B cell (primary cell): ENCODE data around the gene NUP210. TPM values are rescaled to one million over a fixed set of nuclear protein-coding genes. Genes with fewer than 3 reads are reported as not detected.

Source experiments
- ATAC-seq: fragments of 200-7000 bp; cut with Tn5 transposase; one replicate; pipeline ENCODE4 v1.10.0; 2021; ENCODE audit warnings: low read depth, mild to moderate bottlenecking, moderate number of reproducible peaks, moderate library complexity
- CTCF ChIA-PET: fragments of 350-600 bp; sonication (Branson Sonifier 250); formaldehyde crosslinking; loops from one replicate; lab custom pipeline; 2021; ENCODE audit warnings: antibody characterized with exemption, inconsistent platforms; lab: Charles Lee
- POLR2A ChIA-PET: fragments of 350-600 bp; sonication (Branson Sonifier 250); formaldehyde crosslinking; loops from one replicate; lab custom pipeline; 2021; ENCODE audit warnings: antibody characterized with exemption; lab: Charles Lee
- DNase-seq: peaks from one replicate; pipeline ENCODE4 v3.0.0; 2013
- H2AFZ ChIP-seq: 2 replicates; pipeline ENCODE4 v1.6.1; 2012; ENCODE audit warnings: mild to moderate bottlenecking, low read depth, low read length; ENCODE audit not compliant: insufficient read depth, poor library complexity, severe bottlenecking
- H3K27ac ChIP-seq, 2 donors: 1 replicate in 1 of 2; 2 replicates in 1 of 2; pipeline ENCODE4 v1.5.1; 2012 to 2013; ENCODE audit warnings: low read length in 2 of 2, mild to moderate bottlenecking in 2 of 2, moderate library complexity in 1 of 2
- H3K27me3 ChIP-seq, 4 experiments: fragments of 200-600 bp in 1 of 4; sonication (generic) in 1 of 4; replicated peaks in 1 of 4; 1 replicate in 2 of 4; 2 replicates in 2 of 4; pipeline versions ENCODE4 v1.6.1 to v1.7.0; 2013 to 2016; ENCODE audit warnings: low read length in 3 of 4, mild to moderate bottlenecking in 2 of 4, mixed read lengths in 1 of 4, moderate library complexity in 1 of 4; ENCODE audit not compliant: insufficient read depth in 4 of 4, control insufficient read depth in 3 of 4; ENCODE audit errors: control extremely low read depth in 1 of 4
- H3K36me3 ChIP-seq, 2 experiments: replicated peaks in 1 of 2; 1 replicate in 1 of 2; 2 replicates in 1 of 2; pipeline versions ENCODE4 v1.6.1 to v1.7.1; 2013; ENCODE audit warnings: low read length in 1 of 2; ENCODE audit not compliant: insufficient read depth in 2 of 2, control insufficient read depth in 1 of 2; ENCODE audit errors: control extremely low read depth in 1 of 2, extremely low read depth in 1 of 2
- H3K4me1 ChIP-seq, 2 donors: fragments of 200-600 bp in 1 of 2; sonication (generic) in 1 of 2; 1 replicate in 1 of 2; 2 replicates in 1 of 2; pipeline versions ENCODE4 v1.5.1 to v1.6.1; 2013 to 2017; ENCODE audit warnings: low read length in 2 of 2; ENCODE audit not compliant: control insufficient read depth in 2 of 2, insufficient read depth in 2 of 2
- H3K4me2 ChIP-seq: replicated peaks from 2 replicates; pipeline ENCODE3; 2012; ENCODE audit warnings: mild to moderate bottlenecking, low read depth, low read length; ENCODE audit not compliant: poor library complexity, severe bottlenecking
- H3K4me3 ChIP-seq, 5 experiments: fragments of 200-600 bp in 1 of 5; sonication (generic) in 1 of 5; 1 replicate in 3 of 5; 2 replicates in 2 of 5; pipeline versions ENCODE4 v1.5.1 to v1.7.0; 2011 to 2016; ENCODE audit warnings: low read length in 4 of 5, mild to moderate bottlenecking in 4 of 5, low read depth in 2 of 5, control low read depth in 1 of 5, moderate library complexity in 1 of 5; ENCODE audit not compliant: insufficient read depth in 1 of 5; ENCODE audit errors: control extremely low read depth in 1 of 5, extremely low read depth in 1 of 5
- H3K79me2 ChIP-seq: fragments of 200-600 bp; sonication (generic); one replicate; pipeline ENCODE4 v1.6.0; 2016; ENCODE audit warnings: low read length; ENCODE audit not compliant: control insufficient read depth, insufficient read depth
- H3K9ac ChIP-seq: fragments of 200-600 bp; sonication (generic); 2 replicates; pipeline ENCODE4 v1.6.1; 2017; ENCODE audit warnings: mild to moderate bottlenecking, low read length, moderate library complexity
- H3K9me3 ChIP-seq, 3 donors: one replicate each; pipeline versions ENCODE4 v1.6.1 to v1.7.1; 2013; ENCODE audit warnings: low read length in 2 of 3; ENCODE audit not compliant: control insufficient read depth in 2 of 3, insufficient read depth in 1 of 3; ENCODE audit errors: control extremely low read depth in 1 of 3
- H4K20me1 ChIP-seq: 2 replicates; pipeline ENCODE4 v1.6.0; 2012; ENCODE audit warnings: mild to moderate bottlenecking, low read length; ENCODE audit not compliant: insufficient read depth, control insufficient read depth, poor library complexity, severe bottlenecking
- H3K27ac Mint-ChIP-seq: one replicate; pipeline ENCODE4 v1.8.0; 2021; ENCODE audit warnings: mixed read lengths
- H3K27me3 Mint-ChIP-seq: one replicate; pipeline ENCODE4 v1.8.0; 2021; ENCODE audit warnings: mixed read lengths
- H3K4me1 Mint-ChIP-seq: one replicate; pipeline ENCODE4 v1.8.0; 2021; ENCODE audit warnings: mixed read lengths
- H3K4me3 Mint-ChIP-seq: one replicate; pipeline ENCODE4 v1.8.0; 2021; ENCODE audit warnings: mixed read lengths
- H3K9me3 Mint-ChIP-seq: one replicate; pipeline ENCODE4 v1.8.0; 2022; ENCODE audit warnings: mixed read lengths; ENCODE audit not compliant: insufficient read depth
- CTCF ChIP-seq: fragments of 200-600 bp; IDR thresholded peaks from one replicate; pipeline ENCODE4 v1.8.0; 2022; ENCODE audit warnings: antibody characterized with exemption, mild to moderate bottlenecking
- EZH2 ChIP-seq: IDR thresholded peaks from 2 replicates; pipeline ENCODE4 v1.6.1; 2012; ENCODE audit warnings: borderline replicate concordance, low read depth, mild to moderate bottlenecking, moderate library complexity, low read length; ENCODE audit not compliant: insufficient read depth, poor library complexity, severe bottlenecking
- WGBS: methylation state at CpG from one replicate; pipeline ENCODE4 v1.1.5; 2013; ENCODE audit warnings: missing lambda C conversion rate; ENCODE audit not compliant: insufficient coverage; 5-methylcytosine and 5-hydroxymethylcytosine counted together
- intact Hi-C: fragments of 100-400 bp; cut with micrococcal nuclease; formaldehyde crosslinking; loops from one replicate; pipeline ENCODE4 v1.10.0; 2022
- polyA plus RNA-seq: library from polyadenylated mRNA; depleted of rRNA; stranded (reverse); fragments of >200 nt; gene quantifications from 2 replicates; pipeline ENCODE4 v1.2.3, GENCODE V29; 2012
- total RNA-seq, 2 donors: library from RNA; stranded (reverse); fragments of 120-200 nt in 1 of 2; gene quantifications; 1 replicate in 1 of 2; 2 replicates in 1 of 2; pipeline versions ENCODE4 v1.2.3 to v1.2.4, GENCODE V29; 2013 to 2022

The NUP210 gene
- total and polyA plus RNA-seq, 2 donors (not counting 1 experiment from before 2014, with no cell fraction given) = 114 to 159 TPM

GRCh38 chr3:13375464-13375863, 44.7 kb downstream of the NUP210 start:
- H3K9me3 Mint-ChIP-seq = no peaks in the 10 kb centered on the region
- ChIA-PET CTCF (no interaction called here), POLR2A (no interaction called here)
- Histone ChIP-seq H3K9ac (no peak overlapping the region), H3K36me3 (peaks cover 2 to 93% of the 10 kb centered on the region in 2 experiments), H3K27ac (no peak overlapping the region), H3K27me3 (no peaks in the 10 kb centered on the region), H3K79me2 (peaks cover 23% of the 10 kb centered on the region), H3K9me3 (no peaks in the 10 kb centered on the region), H3K4me3 (no peak overlapping the region), H2AFZ (no peak overlapping the region), H4K20me1 (peaks cover 48% of the 10 kb centered on the region), H3K4me2 (no peak overlapping the region), H3K4me1 (no peaks in the 10 kb centered on the region)
- no peak for ATAC-seq
- DNase-seq = no peak
- intact Hi-C loops = no loop called here
- WGBS = 98% methylated on average over 6 of the region's 10 CpGs
- no peak overlapping the region for H3K27ac Mint-ChIP-seq
- TF ChIP-seq EZH2 (no peak), CTCF (no peak)
- no peak overlapping the region for H3K4me3 Mint-ChIP-seq
- no peaks in the 10 kb centered on the region for H3K4me1 Mint-ChIP-seq
- no peaks in the 10 kb centered on the region for H3K27me3 Mint-ChIP-seq

GRCh38 chr3:13373975-13374586, 46.0 kb downstream of the NUP210 start:
- Histone ChIP-seq H3K9ac (no peak overlapping the region), H4K20me1 (peaks cover 44% of the 10 kb centered on the region), H2AFZ (no peak overlapping the region), H3K4me3 (no peak overlapping the region), H3K27me3 (no peaks in the 10 kb centered on the region), H3K4me2 (no peak overlapping the region), H3K79me2 (peaks cover 28% of the 10 kb centered on the region), H3K27ac (no peak overlapping the region), H3K4me1 (no peaks in the 10 kb centered on the region), H3K9me3 (no peaks in the 10 kb centered on the region), H3K36me3 (peaks cover 0 to 91% of the 10 kb centered on the region in 2 experiments)
- ChIA-PET POLR2A (no interaction called here), CTCF (no interaction called here)
- WGBS = 96% methylated on average over 13 of the region's 13 CpGs
- no peak overlapping the region for H3K27ac Mint-ChIP-seq
- DNase-seq (no peak), ATAC-seq (no peak)
- TF ChIP-seq CTCF = no peak
- TF ChIP-seq EZH2 = no peak
- no peaks in the 10 kb centered on the region for H3K9me3 Mint-ChIP-seq
- no peaks in the 10 kb centered on the region for H3K4me1 Mint-ChIP-seq
- intact Hi-C loops = no loop called here
- no peak overlapping the region for H3K4me3 Mint-ChIP-seq
- H3K27me3 Mint-ChIP-seq = no peaks in the 10 kb centered on the region
